ENCODE results near the gene FNDC11.

GRCh38 chr20:63505723-63506122, 48.2 kb upstream of the FNDC11 start:
- TF ChIP-seq REST (IDR thresholded peaks at IDR 0.05) (no peak), GABPA (IDR thresholded peaks at IDR 0.05 in 1 of 2, conservative IDR thresholded peaks at IDR 0.05 in 1 of 2) (no peak), ZBTB33 (IDR thresholded peaks at IDR 0.05) (no peak), YY1 (IDR thresholded peaks at IDR 0.05) (no peak)
- TF ChIP-seq, protein P1, sequence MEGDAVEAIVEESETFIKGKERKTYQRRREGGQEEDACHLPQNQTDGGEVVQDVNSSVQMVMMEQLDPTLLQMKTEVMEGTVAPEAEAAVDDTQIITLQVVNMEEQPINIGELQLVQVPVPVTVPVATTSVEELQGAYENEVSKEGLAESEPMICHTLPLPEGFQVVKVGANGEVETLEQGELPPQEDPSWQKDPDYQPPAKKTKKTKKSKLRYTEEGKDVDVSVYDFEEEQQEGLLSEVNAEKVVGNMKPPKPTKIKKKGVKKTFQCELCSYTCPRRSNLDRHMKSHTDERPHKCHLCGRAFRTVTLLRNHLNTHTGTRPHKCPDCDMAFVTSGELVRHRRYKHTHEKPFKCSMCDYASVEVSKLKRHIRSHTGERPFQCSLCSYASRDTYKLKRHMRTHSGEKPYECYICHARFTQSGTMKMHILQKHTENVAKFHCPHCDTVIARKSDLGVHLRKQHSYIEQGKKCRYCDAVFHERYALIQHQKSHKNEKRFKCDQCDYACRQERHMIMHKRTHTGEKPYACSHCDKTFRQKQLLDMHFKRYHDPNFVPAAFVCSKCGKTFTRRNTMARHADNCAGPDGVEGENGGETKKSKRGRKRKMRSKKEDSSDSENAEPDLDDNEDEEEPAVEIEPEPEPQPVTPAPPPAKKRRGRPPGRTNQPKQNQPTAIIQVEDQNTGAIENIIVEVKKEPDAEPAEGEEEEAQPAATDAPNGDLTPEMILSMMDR (IDR thresholded peaks at IDR 0.05; ENCODE audit: low read depth, low read length, missing input control) = no peak
- TF ChIP-seq, protein P2, sequence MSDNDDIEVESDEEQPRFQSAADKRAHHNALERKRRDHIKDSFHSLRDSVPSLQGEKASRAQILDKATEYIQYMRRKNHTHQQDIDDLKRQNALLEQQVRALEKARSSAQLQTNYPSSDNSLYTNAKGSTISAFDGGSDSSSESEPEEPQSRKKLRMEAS (IDR thresholded peaks at IDR 0.05) = no peak

Measured in liver (tissue), 3 donors.